OCI-LY3 (cell line): Measurements from ENCODE around the gene SLC35F2.

Experiments
- H2AFZ ChIP-seq: fragments of 200-600, 300-600 bp; shearing (Covaris generic); 2 replicates; pipeline ENCODE4 v1.6.0; 2014; ENCODE audit warnings: antibody characterized with exemption, low read depth, low read length
- H3K27ac ChIP-seq: fragments of 200-600, 300-600 bp; sonication (generic); 2 replicates; pipeline ENCODE4 v1.5.1; 2014; ENCODE audit warnings: mild to moderate bottlenecking, low read length, moderate library complexity, mixed read lengths
- H3K27me3 ChIP-seq: fragments of 200-600, 300-600 bp; sonication (generic); 2 replicates; pipeline ENCODE4 v1.6.1; 2014; ENCODE audit warnings: low read depth, low read length, mixed read lengths
- H3K36me3 ChIP-seq: fragments of 200-600, 300-600 bp; sonication (generic); replicated peaks from 2 replicates; pipeline ENCODE3; 2014; ENCODE audit warnings: low read depth, low read length, mixed read lengths
- H3K4me1 ChIP-seq: fragments of 300-600, 200-600 bp; sonication (generic); 2 replicates; pipeline ENCODE4 v1.6.1; 2014; ENCODE audit warnings: low read length, mixed read lengths
- H3K4me2 ChIP-seq: fragments of 200-600, 300-600 bp; sonication (generic); 2 replicates; pipeline ENCODE4 v1.6.1; 2014; ENCODE audit warnings: low read length, mixed read lengths
- H3K4me3 ChIP-seq: fragments of 300-600, 200-600 bp; sonication (generic); 2 replicates; pipeline ENCODE4 v1.5.1; 2014; ENCODE audit warnings: antibody characterized with exemption, mild to moderate bottlenecking, low read length, moderate library complexity
- H3K79me2 ChIP-seq: fragments of 300-600, 200-600 bp; shearing (Covaris generic); 2 replicates; pipeline ENCODE4 v1.6.1; 2014; ENCODE audit warnings: mild to moderate bottlenecking, low read length, mixed read lengths
- H3K9ac ChIP-seq: fragments of 300-600, 200-600 bp; shearing (Covaris generic); 2 replicates; pipeline ENCODE4 v1.6.0; 2014; ENCODE audit warnings: mild to moderate bottlenecking, low read length, moderate library complexity
- H3K9me3 ChIP-seq: fragments of 200-600, 300-600 bp; shearing (Covaris generic); 2 replicates; pipeline ENCODE4 v1.6.1; 2014; ENCODE audit warnings: low read length, mixed read lengths; ENCODE audit not compliant: insufficient read depth
- H4K20me1 ChIP-seq: fragments of 200-600, 300-600 bp; sonication (generic); 2 replicates; pipeline ENCODE4 v1.6.1; 2016; ENCODE audit warnings: low read length, mixed read lengths; ENCODE audit not compliant: insufficient read depth
- CTCF ChIP-seq: fragments of 200-600, 300-600 bp; sonication (generic); IDR thresholded peaks from 2 replicates; pipeline ENCODE4 v1.5.1; 2014; ENCODE audit warnings: antibody characterized with exemption, low read length, low read depth
- EZH2phosphoT487 ChIP-seq: fragments of 200-600 bp; shearing (Covaris generic); IDR thresholded peaks from 2 replicates; pipeline ENCODE4 v1.6.1; 2018; ENCODE audit warnings: antibody characterized with exemption, mixed run types, low read depth

Gene SLC35F2

GRCh38 chr11:107751082-107751481 is 107.5 kb downstream of the SLC35F2 start:
- no peaks in the 10 kb centered on the region for H3K4me1 ChIP-seq

GRCh38 chr11:107750313-107750712 is 108.3 kb downstream of the SLC35F2 start:
- Histone ChIP-seq H4K20me1 (no peaks in the 10 kb centered on the region), H3K9ac (no peak overlapping the region), H3K27ac (no peak overlapping the region), H3K4me2 (no peak overlapping the region), H3K4me3 (no peak overlapping the region), H3K36me3 (no peaks in the 10 kb centered on the region), H3K27me3 (no peaks in the 10 kb centered on the region), H2AFZ (no peak overlapping the region), H3K9me3 (no peaks in the 10 kb centered on the region), H3K79me2 (no peaks in the 10 kb centered on the region), H3K4me1 (no peaks in the 10 kb centered on the region)
- TF ChIP-seq EZH2phosphoT487 (no peak), CTCF (no peak)

More at GRCh38 chr11:107751082-107751481, 107.5 kb downstream of the SLC35F2 start:
- no peaks in the 10 kb centered on the region for H3K9me3 ChIP-seq
- no peak overlapping the region for H3K4me2 ChIP-seq
- H3K27me3 ChIP-seq, result no peaks in the 10 kb centered on the region
- H3K36me3 ChIP-seq, result no peaks in the 10 kb centered on the region
- no peak for TF ChIP-seq EZH2phosphoT487
- TF ChIP-seq CTCF, result no peak
- no peak overlapping the region for H2AFZ ChIP-seq
- no peak overlapping the region for H3K4me3 ChIP-seq
- H3K9ac ChIP-seq, result no peak overlapping the region
- H4K20me1 ChIP-seq, result no peaks in the 10 kb centered on the region
- no peaks in the 10 kb centered on the region for H3K79me2 ChIP-seq
- no peak overlapping the region for H3K27ac ChIP-seq

- Histone ChIP-seq H3K79me2 (no peaks in the 10 kb centered on the region), H3K27me3 (no peaks in the 10 kb centered on the region), H3K36me3 (no peaks in the 10 kb centered on the region), H3K4me1 (no peaks in the 10 kb centered on the region), H3K27ac (no peak overlapping the region), H4K20me1 (no peaks in the 10 kb centered on the region), H3K9me3 (no peaks in the 10 kb centered on the region), H3K9ac (no peak overlapping the region), H2AFZ (no peak overlapping the region), H3K4me2 (no peak overlapping the region), H3K4me3 (no peak overlapping the region)
- no peak for TF ChIP-seq EZH2phosphoT487
- no peak for TF ChIP-seq CTCF
These were observed 111.0 kb downstream of the SLC35F2 start for GRCh38 chr11:107747622-107748021.

GRCh38 chr11:107744736-107745135 is 113.9 kb downstream of the SLC35F2 start:
- Histone ChIP-seq H3K4me3 (no peak overlapping the region), H3K9ac (no peak overlapping the region), H3K4me1 (peaks cover 10% of the 10 kb centered on the region), H3K79me2 (no peaks in the 10 kb centered on the region), H3K27me3 (no peaks in the 10 kb centered on the region), H4K20me1 (no peaks in the 10 kb centered on the region), H3K27ac (no peak overlapping the region), H2AFZ (no peak overlapping the region), H3K4me2 (no peak overlapping the region), H3K9me3 (no peaks in the 10 kb centered on the region), H3K36me3 (no peaks in the 10 kb centered on the region)
- TF ChIP-seq EZH2phosphoT487, result no peak
- no peak for TF ChIP-seq CTCF
